ENCODE results near the gene IMMP2L. TPM values are rescaled to one million over a fixed set of nuclear protein-coding genes. Genes with fewer than 3 reads are reported as not detected.

Gene IMMP2L
- total RNA-seq, 1 experiment from 2014 or later, result 8.8 TPM

DNA sequence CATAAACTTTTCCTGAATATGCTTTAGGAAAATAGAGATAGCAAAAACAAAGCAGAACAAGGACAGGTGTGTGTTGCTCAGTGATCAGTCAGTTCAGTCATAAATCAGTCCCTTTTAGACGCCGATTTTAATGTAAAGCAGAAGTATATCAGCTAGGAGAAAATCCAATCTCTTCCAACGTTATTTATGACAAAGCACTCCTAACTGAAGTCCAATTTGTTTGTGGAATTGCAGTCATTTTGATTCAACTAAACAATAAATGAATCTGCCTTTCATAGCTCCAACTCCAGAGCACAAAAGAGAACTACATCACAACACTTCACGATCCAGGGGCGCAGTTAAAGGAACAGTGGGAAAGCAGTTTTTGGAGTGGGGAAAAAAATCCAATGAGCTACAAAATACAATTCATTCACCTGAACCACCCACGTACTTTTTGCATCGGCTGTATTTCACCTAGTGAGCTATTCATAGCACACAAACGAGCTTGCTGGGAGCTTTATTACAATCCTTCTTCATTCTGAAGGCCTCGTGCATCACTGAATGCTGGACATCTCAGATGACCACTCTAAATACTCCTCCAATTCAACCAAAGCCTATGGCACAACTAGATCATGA, 320.0 kb downstream of the IMMP2L start:
- DNase-seq (ENCODE audit: low read depth, low spot score) (no peak), ATAC-seq (no peak)
- ChIA-PET CTCF (no interaction called here), POLR2A (interaction anchor here (0.5 kb wide), 1 partner anchor 256 kb away, joined by 7 read pairs; no protein-coding TSS in a partner anchor)
- H3K27ac ChIP-seq (ENCODE audit: low read length), result no peak overlapping the region
- no TSS peak for BruUV-seq (replicated peaks)
- no peaks in the 10 kb centered on the region for H3K9me3 ChIP-seq (ENCODE audit: control insufficient read depth, insufficient read depth, low read depth, low read length)
- intact Hi-C loops (cut with micrococcal nuclease; ENCODE audit: unreplicated experiment) (no loop called here), in situ Hi-C loops (cut with HindIII; ENCODE audit: low pct_unique_long_range_greater_than_20kb, low sequenced_read_pairs) (no loop called here)
- no peaks in the 10 kb centered on the region for H3K36me3 ChIP-seq (ENCODE audit: control insufficient read depth, insufficient read depth, low read length)
- TF ChIP-seq TCF7L2 (IDR thresholded peaks at IDR 0.05; ENCODE audit: low read depth, low read length), result no peak
- TF ChIP-seq SIN3A (IDR thresholded peaks at IDR 0.05; ENCODE audit: borderline replicate concordance, insufficient read depth, low read depth, low read length), result no peak
- TF ChIP-seq, protein P1, sequence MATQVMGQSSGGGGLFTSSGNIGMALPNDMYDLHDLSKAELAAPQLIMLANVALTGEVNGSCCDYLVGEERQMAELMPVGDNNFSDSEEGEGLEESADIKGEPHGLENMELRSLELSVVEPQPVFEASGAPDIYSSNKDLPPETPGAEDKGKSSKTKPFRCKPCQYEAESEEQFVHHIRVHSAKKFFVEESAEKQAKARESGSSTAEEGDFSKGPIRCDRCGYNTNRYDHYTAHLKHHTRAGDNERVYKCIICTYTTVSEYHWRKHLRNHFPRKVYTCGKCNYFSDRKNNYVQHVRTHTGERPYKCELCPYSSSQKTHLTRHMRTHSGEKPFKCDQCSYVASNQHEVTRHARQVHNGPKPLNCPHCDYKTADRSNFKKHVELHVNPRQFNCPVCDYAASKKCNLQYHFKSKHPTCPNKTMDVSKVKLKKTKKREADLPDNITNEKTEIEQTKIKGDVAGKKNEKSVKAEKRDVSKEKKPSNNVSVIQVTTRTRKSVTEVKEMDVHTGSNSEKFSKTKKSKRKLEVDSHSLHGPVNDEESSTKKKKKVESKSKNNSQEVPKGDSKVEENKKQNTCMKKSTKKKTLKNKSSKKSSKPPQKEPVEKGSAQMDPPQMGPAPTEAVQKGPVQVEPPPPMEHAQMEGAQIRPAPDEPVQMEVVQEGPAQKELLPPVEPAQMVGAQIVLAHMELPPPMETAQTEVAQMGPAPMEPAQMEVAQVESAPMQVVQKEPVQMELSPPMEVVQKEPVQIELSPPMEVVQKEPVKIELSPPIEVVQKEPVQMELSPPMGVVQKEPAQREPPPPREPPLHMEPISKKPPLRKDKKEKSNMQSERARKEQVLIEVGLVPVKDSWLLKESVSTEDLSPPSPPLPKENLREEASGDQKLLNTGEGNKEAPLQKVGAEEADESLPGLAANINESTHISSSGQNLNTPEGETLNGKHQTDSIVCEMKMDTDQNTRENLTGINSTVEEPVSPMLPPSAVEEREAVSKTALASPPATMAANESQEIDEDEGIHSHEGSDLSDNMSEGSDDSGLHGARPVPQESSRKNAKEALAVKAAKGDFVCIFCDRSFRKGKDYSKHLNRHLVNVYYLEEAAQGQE (IDR thresholded peaks at IDR 0.05; ENCODE audit: insufficient read depth in 1 of 2, low read depth in 2 of 2, low read length in 1 of 2), result no peak
- TF ChIP-seq, protein P2, sequence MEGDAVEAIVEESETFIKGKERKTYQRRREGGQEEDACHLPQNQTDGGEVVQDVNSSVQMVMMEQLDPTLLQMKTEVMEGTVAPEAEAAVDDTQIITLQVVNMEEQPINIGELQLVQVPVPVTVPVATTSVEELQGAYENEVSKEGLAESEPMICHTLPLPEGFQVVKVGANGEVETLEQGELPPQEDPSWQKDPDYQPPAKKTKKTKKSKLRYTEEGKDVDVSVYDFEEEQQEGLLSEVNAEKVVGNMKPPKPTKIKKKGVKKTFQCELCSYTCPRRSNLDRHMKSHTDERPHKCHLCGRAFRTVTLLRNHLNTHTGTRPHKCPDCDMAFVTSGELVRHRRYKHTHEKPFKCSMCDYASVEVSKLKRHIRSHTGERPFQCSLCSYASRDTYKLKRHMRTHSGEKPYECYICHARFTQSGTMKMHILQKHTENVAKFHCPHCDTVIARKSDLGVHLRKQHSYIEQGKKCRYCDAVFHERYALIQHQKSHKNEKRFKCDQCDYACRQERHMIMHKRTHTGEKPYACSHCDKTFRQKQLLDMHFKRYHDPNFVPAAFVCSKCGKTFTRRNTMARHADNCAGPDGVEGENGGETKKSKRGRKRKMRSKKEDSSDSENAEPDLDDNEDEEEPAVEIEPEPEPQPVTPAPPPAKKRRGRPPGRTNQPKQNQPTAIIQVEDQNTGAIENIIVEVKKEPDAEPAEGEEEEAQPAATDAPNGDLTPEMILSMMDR (IDR thresholded peaks at IDR 0.05), result no peak
- TF ChIP-seq POLR2AphosphoS5 (IDR thresholded peaks at IDR 0.05; ENCODE audit: low read depth, low read length), result no peak
- H3K4me3 ChIP-seq (ENCODE audit: low read depth in 2 of 2, low read length in 2 of 2), result no peak overlapping the region
- H3K27me3 ChIP-seq (ENCODE audit: control insufficient read depth, insufficient read depth, low read length), result no peaks in the 10 kb centered on the region
- no peaks in the 10 kb centered on the region for H3K4me1 ChIP-seq (ENCODE audit: control insufficient read depth, insufficient read depth, low read length)

DNA sequence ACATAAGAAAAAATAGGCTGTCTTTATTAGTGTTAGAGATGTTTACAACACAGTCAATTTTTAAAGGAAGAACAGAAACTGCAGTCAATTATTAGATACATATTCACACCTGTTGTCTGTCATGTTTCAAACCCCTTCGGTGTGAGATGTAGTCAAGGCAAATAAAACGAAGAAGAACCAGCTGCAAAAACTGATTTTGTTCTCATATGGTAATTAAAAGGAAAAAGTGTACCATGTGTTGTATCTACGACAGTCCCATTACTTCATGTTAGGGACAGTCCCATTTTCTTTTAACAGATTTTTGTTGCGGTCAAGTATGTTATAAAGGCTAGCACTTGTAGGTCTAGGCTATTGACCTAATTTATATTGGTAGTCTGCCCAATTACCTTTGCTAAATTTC, 321.9 kb downstream of the IMMP2L start:
- in situ Hi-C loops (cut with HindIII; ENCODE audit: low pct_unique_long_range_greater_than_20kb, low sequenced_read_pairs), result no loop called here
- no peaks in the 10 kb centered on the region for H3K27me3 ChIP-seq (ENCODE audit: control insufficient read depth, insufficient read depth, low read length)
- no peaks in the 10 kb centered on the region for H3K36me3 ChIP-seq (ENCODE audit: control insufficient read depth, insufficient read depth, low read length)
- no peaks in the 10 kb centered on the region for H3K4me1 ChIP-seq (ENCODE audit: control insufficient read depth, insufficient read depth, low read length)
- no peak for TF ChIP-seq TCF7L2 (IDR thresholded peaks at IDR 0.05; ENCODE audit: low read depth, low read length)
- no peak overlapping the region for H3K4me3 ChIP-seq (ENCODE audit: low read depth in 2 of 2, low read length in 2 of 2)
- ChIA-PET CTCF (no interaction called here), POLR2A (no interaction called here)
- H3K9me3 ChIP-seq (ENCODE audit: control insufficient read depth, insufficient read depth, low read depth, low read length), result no peaks in the 10 kb centered on the region
- no peak for ATAC-seq
- intact Hi-C loops (cut with micrococcal nuclease; ENCODE audit: unreplicated experiment), result no loop called here
- H3K27ac ChIP-seq (ENCODE audit: low read length), result no peak overlapping the region
- no peak for DNase-seq (ENCODE audit: low read depth, low spot score)
- BruUV-seq (replicated peaks), result no TSS peak

DNA sequence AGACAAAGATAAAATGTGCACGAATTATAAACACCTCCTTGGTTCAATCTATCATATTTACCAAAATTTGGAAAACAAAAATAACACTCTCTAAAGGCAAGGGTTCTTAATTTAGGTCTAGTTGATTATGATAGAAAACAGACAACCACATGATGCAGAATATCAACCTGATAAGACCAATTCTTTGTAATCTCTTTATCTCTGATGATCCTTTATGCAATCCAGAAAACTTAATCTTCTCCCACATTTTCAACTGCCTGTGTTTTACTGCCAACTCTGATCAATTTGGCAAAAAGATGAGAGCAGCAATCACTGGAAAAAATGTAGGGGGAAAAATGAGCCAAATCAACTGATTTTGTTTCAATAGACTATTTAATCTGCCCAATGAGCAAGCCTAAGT, 322.9 kb downstream of the IMMP2L start:
- in situ Hi-C loops (cut with HindIII; ENCODE audit: low pct_unique_long_range_greater_than_20kb, low sequenced_read_pairs) (no loop called here), intact Hi-C loops (cut with micrococcal nuclease; ENCODE audit: unreplicated experiment) (no loop called here)
- H3K4me3 ChIP-seq (ENCODE audit: low read depth in 2 of 2, low read length in 2 of 2), result no peak overlapping the region
- ATAC-seq, result no peak
- POLR2A ChIA-PET, result no interaction called here
- no peak overlapping the region for H3K27ac ChIP-seq (ENCODE audit: low read length)
- TF ChIP-seq, protein P2 (IDR thresholded peaks at IDR 0.05), result no peak
- TF ChIP-seq, protein P1 (IDR thresholded peaks at IDR 0.05; ENCODE audit: insufficient read depth in 1 of 2, low read depth in 2 of 2, low read length in 1 of 2), result no peak
- TF ChIP-seq POLR2AphosphoS5 (IDR thresholded peaks at IDR 0.05; ENCODE audit: low read depth, low read length) (no peak), TCF7L2 (IDR thresholded peaks at IDR 0.05; ENCODE audit: low read depth, low read length) (no peak), SIN3A (IDR thresholded peaks at IDR 0.05; ENCODE audit: borderline replicate concordance, insufficient read depth, low read depth, low read length) (no peak)
- BruUV-seq (replicated peaks), result no TSS peak
- CTCF ChIA-PET, result no interaction called here
- no peaks in the 10 kb centered on the region for H3K36me3 ChIP-seq (ENCODE audit: control insufficient read depth, insufficient read depth, low read length)
- H3K9me3 ChIP-seq (ENCODE audit: control insufficient read depth, insufficient read depth, low read depth, low read length), result no peaks in the 10 kb centered on the region
- H3K27me3 ChIP-seq (ENCODE audit: control insufficient read depth, insufficient read depth, low read length), result no peaks in the 10 kb centered on the region
- no peaks in the 10 kb centered on the region for H3K4me1 ChIP-seq (ENCODE audit: control insufficient read depth, insufficient read depth, low read length)
- no peak for DNase-seq (ENCODE audit: low read depth, low spot score)
